T-helper 2 cell treated with Interferon-gamma antibody and Interleukin-4, amounts not matched to agents 5 μg/mL and 100 μg/mL, for 36 hours (primary cell): ENCODE data around the gene HSFX4.
"Not testable (repeated sequence)": the region's sequence is repeated elsewhere in the genome, so short reads cannot be mapped to it uniquely, and the experiment has no call there.

Source experiments
- DNase-seq: peaks from one replicate; pipeline ENCODE4 v3.0.0; 2021; ENCODE audit warnings: low spot score
- H3K27ac Mint-ChIP-seq: one replicate; pipeline ENCODE4 v1.8.0; 2021; ENCODE audit warnings: mild to moderate bottlenecking, mixed read lengths
- H3K27me3 Mint-ChIP-seq: one replicate; pipeline ENCODE4 v1.8.0; 2021; ENCODE audit warnings: low read depth, mixed read lengths
- H3K36me3 Mint-ChIP-seq: one replicate; pipeline ENCODE4 v1.8.0; 2021; ENCODE audit warnings: low read depth, mixed read lengths
- H3K4me1 Mint-ChIP-seq: one replicate; pipeline ENCODE4 v1.8.0; 2021; ENCODE audit warnings: low read depth, mixed read lengths
- H3K4me3 Mint-ChIP-seq: one replicate; pipeline ENCODE4 v1.8.0; 2022; ENCODE audit warnings: mild to moderate bottlenecking, moderate library complexity, mixed read lengths
- H3K9me3 Mint-ChIP-seq: one replicate; pipeline ENCODE4 v1.8.0; 2021; ENCODE audit warnings: mixed read lengths

HSFX4 gene

DNA sequence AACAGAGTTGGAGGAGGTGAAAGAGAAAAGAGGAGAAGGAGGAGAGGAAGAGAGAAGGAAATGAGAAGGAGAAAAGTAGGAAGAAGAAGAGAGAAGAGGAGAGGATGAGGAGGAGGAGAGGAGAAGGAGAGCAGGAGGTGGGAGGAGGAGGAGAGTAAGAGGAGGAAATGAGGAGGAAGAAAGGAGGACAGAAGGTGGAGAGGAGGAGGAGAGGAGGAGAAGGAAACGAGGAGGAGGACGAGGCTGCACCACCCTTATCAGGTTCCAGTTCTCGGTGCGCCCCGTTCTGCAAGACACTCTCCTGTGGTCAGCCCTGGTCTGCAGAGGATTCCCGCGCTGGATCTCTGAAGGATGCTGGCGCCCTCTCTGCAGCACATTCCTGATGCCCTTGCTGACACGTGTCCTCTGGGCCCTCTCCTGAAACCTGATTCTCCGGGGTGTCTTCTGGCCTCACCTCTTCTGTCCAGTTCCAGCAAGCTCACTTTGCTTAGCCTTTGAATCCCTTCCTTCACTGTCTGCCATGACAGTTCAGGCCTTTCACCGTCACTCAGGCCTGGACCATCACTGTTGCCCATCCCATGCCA, 15.8 kb downstream of the HSFX4 start:
- DNase-seq, H3K4me3 Mint-ChIP-seq, H3K27ac Mint-ChIP-seq, H3K27me3 Mint-ChIP-seq, H3K9me3 Mint-ChIP-seq, H3K36me3 Mint-ChIP-seq, H3K4me1 Mint-ChIP-seq: not testable (repeated sequence)

GRCh38 chrX:149945820-149946219, 16.4 kb downstream of the HSFX4 start:
- H3K27me3 Mint-ChIP-seq, H3K36me3 Mint-ChIP-seq, H3K27ac Mint-ChIP-seq, H3K9me3 Mint-ChIP-seq, H3K4me1 Mint-ChIP-seq, DNase-seq, H3K4me3 Mint-ChIP-seq: not testable (repeated sequence)

DNA sequence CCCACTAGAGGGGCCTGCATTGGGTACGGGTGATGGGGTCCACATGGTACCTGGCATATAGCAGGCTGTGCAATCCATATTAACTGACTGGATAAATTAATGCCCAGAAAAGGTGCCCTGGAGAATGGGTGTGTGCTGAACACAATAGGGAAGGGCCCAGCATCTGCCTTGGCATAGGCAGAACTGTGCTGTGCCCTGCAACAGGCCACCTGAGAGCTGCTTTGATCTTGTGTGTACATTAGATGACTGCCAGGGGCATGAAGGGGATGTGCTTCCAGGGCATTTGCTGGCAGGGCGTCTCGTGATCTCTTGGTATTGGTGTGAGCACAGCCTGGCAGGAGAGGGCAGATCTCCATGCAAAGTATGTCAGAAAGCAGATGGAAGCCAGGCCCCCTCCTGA, 17.6 kb downstream of the HSFX4 start:
- DNase-seq, H3K9me3 Mint-ChIP-seq, H3K4me3 Mint-ChIP-seq, H3K27ac Mint-ChIP-seq, H3K4me1 Mint-ChIP-seq, H3K36me3 Mint-ChIP-seq, H3K27me3 Mint-ChIP-seq: not testable (repeated sequence)

- Mint-ChIP-seq H3K4me1 (no peaks in the 10 kb centered on the region), H3K9me3 (no peaks in the 10 kb centered on the region), H3K36me3 (peaks cover 7% of the 10 kb centered on the region), H3K4me3 (no peak overlapping the region), H3K27ac (no peak overlapping the region), H3K27me3 (no peaks in the 10 kb centered on the region)
- no peak for DNase-seq
These were observed 18.6 kb downstream of the HSFX4 start for GRCh38 chrX:149948016-149948415.

- Mint-ChIP-seq H3K36me3 (peaks cover 11% of the 10 kb centered on the region), H3K4me1 (no peaks in the 10 kb centered on the region), H3K9me3 (no peaks in the 10 kb centered on the region), H3K27ac (no peak overlapping the region), H3K27me3 (no peaks in the 10 kb centered on the region), H3K4me3 (no peak overlapping the region)
- no peak for DNase-seq
These were observed 20.5 kb downstream of the HSFX4 start for GRCh38 chrX:149949743-149950436.

DNA sequence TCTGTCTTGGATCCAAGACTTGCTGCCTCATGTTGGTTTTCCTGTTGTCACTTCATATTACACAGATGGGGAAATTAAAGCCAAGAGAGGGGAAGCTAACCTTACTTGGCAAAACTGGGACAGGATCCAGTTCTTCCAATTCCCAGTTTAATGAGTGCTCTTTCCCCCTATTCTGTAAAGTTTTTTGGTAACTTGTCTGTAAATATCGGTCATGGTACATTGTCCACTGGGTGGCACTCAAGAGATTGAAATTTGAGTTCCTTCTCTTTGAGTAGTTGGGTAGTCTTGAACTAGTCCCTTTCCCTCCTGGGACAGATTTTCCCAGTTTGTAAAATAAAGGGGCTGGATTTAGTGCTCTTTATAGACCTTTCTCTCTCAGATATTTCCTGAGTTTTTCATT, 21.3 kb downstream of the HSFX4 start:
- Mint-ChIP-seq H3K36me3 (peaks cover 13% of the 10 kb centered on the region), H3K4me3 (no peak overlapping the region), H3K27me3 (no peaks in the 10 kb centered on the region), H3K9me3 (no peaks in the 10 kb centered on the region), H3K27ac (no peak overlapping the region), H3K4me1 (no peaks in the 10 kb centered on the region)
- DNase-seq: no peak

GRCh38 chrX:149961572-149961971, 32.2 kb downstream of the HSFX4 start:
- Mint-ChIP-seq H3K9me3 (no peaks in the 10 kb centered on the region), H3K36me3 (peaks cover 14% of the 10 kb centered on the region), H3K27ac (no peak overlapping the region), H3K4me1 (no peaks in the 10 kb centered on the region), H3K4me3 (no peak overlapping the region), H3K27me3 (no peaks in the 10 kb centered on the region)
- no peak for DNase-seq

DNA sequence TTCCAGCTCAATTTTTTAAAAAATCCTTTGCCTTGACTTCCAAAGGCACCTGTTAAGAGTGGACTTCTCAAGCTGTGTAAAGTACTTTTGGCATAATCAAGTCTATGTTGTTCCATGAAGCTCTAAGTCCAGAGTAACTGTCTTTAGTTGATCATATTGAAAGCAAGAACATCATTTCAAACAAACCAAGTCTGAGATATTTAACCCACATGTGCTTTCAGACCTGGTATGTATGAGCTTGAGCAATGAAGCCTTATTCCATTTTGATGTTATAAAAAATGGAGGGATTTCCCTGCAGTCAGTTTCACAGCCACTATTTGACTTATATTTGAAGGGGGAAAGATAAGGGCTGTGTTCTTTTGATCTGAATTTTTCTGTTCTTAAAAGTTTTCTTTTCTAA, 32.6 kb downstream of the HSFX4 start:
- no peaks in the 10 kb centered on the region for H3K4me1 Mint-ChIP-seq
- no peak for DNase-seq
- H3K27ac Mint-ChIP-seq: no peak overlapping the region
- no peaks in the 10 kb centered on the region for H3K27me3 Mint-ChIP-seq
- peaks cover 14% of the 10 kb centered on the region for H3K36me3 Mint-ChIP-seq
- H3K9me3 Mint-ChIP-seq: no peaks in the 10 kb centered on the region
- H3K4me3 Mint-ChIP-seq: no peak overlapping the region

- no peaks in the 10 kb centered on the region for H3K4me1 Mint-ChIP-seq
- no peaks in the 10 kb centered on the region for H3K27me3 Mint-ChIP-seq
- no peak for DNase-seq
- no peaks in the 10 kb centered on the region for H3K9me3 Mint-ChIP-seq
- no peak overlapping the region for H3K4me3 Mint-ChIP-seq
- peaks cover 16% of the 10 kb centered on the region for H3K36me3 Mint-ChIP-seq
- H3K27ac Mint-ChIP-seq: no peak overlapping the region
These were observed 33.7 kb downstream of the HSFX4 start for GRCh38 chrX:149962859-149963757.

- no peaks in the 10 kb centered on the region for H3K9me3 Mint-ChIP-seq
- no peaks in the 10 kb centered on the region for H3K4me1 Mint-ChIP-seq
These were observed 49.8 kb downstream of the HSFX4 start for GRCh38 chrX:149979126-149979644.

More at GRCh38 chrX:149979126-149979644, 49.8 kb downstream of the HSFX4 start:
- H3K4me3 Mint-ChIP-seq: no peak overlapping the region
- H3K27me3 Mint-ChIP-seq: no peaks in the 10 kb centered on the region
- no peaks in the 10 kb centered on the region for H3K36me3 Mint-ChIP-seq
- no peak for DNase-seq
- H3K27ac Mint-ChIP-seq: no peak overlapping the region
